Astrocyte of the cerebellum (primary cell): ENCODE data around the gene LSP1.

Experiments used
- DNase-seq: peaks from one replicate; pipeline ENCODE4 v3.0.0-alpha.2; 2011; ENCODE audit warnings: low read depth
- H3K4me3 ChIP-seq: 2 replicates; pipeline ENCODE4 v1.5.1; 2011; ENCODE audit warnings: mild to moderate bottlenecking, low read depth, low read length, moderate library complexity
- CTCF ChIP-seq: IDR thresholded peaks from 2 replicates; pipeline ENCODE4 v1.5.1; 2012; ENCODE audit warnings: low read length, low read depth, moderate library complexity, mild to moderate bottlenecking; ENCODE audit errors: missing control alignments
- in situ Hi-C: cut with HindIII; loops from 2 replicates; pipeline ENCODE4 v1.10.0; 2017; ENCODE audit warnings: low sequenced_read_pairs

LSP1 gene

DNA sequence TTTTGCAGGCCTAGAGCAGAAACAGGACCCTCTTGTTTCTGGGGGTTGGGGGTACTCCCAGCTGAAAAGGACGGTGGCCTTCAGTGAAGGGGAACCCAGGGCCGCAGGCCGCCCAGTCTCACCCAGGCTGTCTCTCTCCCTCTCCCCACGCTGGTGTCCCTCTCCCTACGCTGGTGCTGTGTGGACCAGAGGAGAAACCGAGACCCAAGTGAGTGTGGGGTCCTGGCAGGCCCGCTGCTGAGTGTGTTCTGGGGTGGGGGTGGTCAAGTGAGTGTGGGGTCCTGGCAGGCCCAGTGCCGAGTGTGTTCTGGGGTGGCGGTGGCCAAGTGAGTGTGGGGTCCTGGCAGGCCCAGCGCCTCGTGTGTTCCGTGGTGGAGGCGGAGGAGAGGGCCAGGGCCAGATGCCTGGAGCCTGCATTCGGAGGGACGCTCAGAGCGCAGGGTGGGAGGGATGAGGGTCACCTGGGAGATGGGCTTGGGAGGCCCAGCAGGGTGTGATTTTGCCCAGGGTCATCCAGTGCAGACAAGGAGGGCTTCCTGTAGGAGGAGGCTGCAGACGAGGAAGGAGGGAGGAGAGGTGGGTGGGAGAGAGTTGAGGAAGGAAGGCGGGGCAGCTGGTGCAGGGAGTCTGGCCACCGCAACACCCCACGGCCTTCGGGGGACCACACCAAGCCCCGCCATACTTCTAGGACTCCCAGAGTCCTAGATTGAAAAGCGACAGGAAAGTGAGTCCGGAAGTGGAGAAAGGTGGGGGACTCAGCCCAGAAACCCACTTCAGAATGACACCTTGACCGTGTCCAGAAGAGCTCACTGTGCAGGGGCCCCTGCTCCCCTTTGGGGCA lies 77.0 kb downstream of the LSP1 start:
- TF ChIP-seq CTCF = no peak
- H3K4me3 ChIP-seq = no peak overlapping the region
- DNase-seq = no peak
- in situ Hi-C loops = no loop called here

DNA sequence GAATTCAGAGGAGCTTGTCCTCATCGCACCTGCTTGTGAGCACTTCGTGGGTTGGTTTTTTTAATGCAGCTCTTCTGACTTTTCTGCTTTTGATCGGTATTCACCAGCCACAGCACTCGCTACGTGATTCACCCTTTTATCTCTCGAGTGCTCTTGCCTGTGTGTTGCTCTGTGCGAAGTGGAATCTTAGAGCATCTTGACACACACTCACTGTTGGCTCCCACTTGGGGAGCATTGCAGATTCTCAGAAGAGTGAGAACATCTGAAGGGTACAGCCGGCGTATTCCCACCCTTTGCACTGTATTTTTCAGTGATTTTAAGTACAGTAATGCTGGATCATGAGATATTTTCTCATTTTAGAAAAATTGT lies 77.6 kb downstream of the LSP1 start:
- in situ Hi-C loops = no loop called here
- DNase-seq = no peak
- no peak for TF ChIP-seq CTCF

DNA sequence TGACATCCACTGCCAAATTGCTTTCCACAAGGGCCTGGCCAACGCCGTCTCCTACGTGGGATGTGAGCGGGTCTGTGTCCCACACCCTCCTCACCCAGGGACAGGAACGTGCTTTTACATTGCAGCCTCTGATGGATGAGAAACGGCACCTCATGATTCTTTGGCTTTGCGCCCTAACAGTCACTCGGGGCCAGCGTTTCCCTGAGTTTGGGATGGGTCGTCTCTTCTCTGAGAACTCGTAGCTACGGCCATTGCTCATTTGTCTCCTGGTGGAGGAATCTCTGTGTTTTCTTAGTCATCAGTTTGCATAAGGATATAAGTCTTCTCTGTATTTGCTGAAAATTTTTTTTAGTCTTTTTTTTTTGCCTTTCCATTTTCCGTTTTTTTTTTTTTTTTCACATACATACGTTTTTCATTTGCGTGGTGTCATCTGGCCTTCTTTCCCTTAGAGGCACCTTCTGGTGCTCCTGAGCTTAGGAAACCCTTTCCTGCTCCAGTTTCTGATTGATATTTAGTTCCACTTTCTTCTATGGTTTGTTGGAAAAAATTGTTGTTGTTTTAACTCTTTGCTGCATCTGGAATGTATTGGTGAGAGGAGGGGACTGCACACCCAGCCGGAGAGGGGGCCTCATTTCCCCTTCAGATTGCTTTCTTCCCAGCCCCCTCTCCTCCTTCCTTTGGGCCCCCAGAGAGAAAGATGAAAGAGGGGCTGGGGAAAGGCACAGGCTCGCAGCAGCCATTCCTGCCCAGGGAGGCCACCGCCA lies 78.6 kb downstream of the LSP1 start:
- in situ Hi-C loops = no loop called here
- H3K4me3 ChIP-seq = no peak overlapping the region
- no peak for TF ChIP-seq CTCF
- DNase-seq = no peak

More for the DNA sequence above, 77.6 kb downstream of the LSP1 start:
- H3K4me3 ChIP-seq = no peak overlapping the region

DNA sequence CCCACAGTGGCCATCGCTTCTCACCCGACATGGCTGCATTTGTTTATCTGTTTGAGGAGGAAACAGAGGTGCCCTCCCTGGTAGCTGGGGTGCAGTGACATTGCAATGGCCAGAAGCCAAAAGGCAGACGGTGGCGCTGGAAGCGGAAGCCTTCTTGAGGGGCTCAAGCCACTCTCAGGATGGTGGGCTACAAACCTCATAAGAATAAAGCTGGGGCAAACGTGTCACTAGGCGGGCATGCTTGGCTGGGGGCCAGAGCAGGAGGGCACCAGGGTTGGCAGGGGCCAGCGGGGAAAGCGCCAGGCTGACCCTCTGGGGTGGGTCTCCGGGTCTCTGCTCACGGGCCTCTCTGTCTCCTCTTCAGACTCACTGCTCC lies 79.2 kb downstream of the LSP1 start:
- no peak for DNase-seq
- in situ Hi-C loops = no loop called here
- no peak overlapping the region for H3K4me3 ChIP-seq
- TF ChIP-seq CTCF = no peak

DNA sequence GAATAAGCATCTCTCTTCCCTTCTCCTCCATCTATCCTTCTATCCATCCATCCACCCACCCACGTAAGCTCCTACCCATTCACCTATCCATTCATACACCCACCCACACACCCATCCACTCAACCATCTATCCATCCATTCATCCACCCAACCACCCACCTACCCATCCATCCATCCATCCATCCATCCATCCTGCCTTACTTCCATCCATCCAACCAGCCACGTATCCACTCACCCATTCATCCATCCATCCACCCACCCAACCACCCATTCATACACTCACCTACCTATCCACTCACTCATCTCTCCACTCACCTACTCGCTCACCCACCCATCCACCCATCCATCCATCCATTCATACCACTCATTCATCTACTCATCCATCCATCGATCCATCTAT lies 79.8 kb downstream of the LSP1 start:
- TF ChIP-seq CTCF = no peak
- no peak overlapping the region for H3K4me3 ChIP-seq
- in situ Hi-C loops = no loop called here
- no peak for DNase-seq

DNA sequence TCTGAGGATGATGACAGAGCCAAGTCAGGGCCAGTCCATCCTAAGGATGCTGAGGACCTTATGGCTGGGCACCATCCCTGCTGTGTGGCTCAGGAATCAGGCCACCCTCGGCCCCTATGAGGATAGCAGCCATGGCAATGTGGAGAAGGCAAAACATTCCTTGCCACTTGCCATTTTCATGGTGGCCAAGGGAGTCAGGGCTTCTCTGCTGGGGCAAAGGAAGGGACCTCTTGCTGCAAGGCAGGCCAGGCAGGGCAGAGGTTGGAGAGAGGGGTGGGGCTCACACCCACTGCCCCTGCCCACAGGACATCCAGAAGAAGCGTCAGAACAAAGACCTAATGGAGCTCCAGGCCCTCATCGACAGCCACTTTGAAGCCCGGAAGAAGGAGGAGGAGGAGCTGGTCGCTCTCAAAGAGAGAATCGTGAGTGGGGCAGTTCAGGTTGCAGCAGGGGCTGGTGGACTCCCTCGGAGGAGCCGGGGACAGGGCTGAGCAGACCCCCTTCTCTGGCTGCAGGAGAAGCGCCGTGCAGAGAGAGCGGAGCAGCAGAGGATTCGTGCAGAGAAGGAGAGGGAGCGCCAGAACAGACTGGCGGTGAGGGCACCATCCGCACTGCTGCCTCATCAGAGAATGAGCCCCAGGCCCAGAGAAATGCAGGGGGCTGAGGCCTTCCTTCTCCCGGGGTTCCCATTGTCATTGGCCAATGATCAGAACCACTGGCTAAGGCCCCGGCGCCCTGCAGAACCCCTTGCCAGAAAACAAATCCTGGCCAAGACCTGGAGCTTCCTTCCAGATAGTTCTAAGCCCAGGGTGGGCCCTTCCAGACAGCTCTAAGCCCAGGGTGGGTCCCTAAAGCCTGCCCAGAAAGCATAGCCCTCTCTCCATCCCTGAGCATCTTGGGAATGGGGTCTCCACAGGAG lies 80.8 kb downstream of the LSP1 start:
- in situ Hi-C loops = no loop called here
- TF ChIP-seq CTCF = no peak
- no peak overlapping the region for H3K4me3 ChIP-seq
- no peak for DNase-seq
